DMS153 treated with DMSO at 0.1 percent for 48 hours (cell line): ENCODE data around the gene PSMD4.
"Not testable (repeated sequence)": the region's sequence is repeated elsewhere in the genome, so short reads cannot be mapped to it uniquely, and the experiment has no call there.

Source experiments
- DNase-seq: peaks from one replicate; lab custom pipeline; 2025; ENCODE audit not compliant: unreplicated experiment; lab: John Stamatoyannopoulos, UW

PSMD4 gene

GRCh38 chr1:151267760-151268159, 13.2 kb downstream of the PSMD4 start:
- no peak for DNase-seq

- DNase-seq = no peak
These were observed 19.5 kb downstream of the PSMD4 start for GRCh38 chr1:151273924-151274466.

GRCh38 chr1:151275341-151275740, 20.8 kb downstream of the PSMD4 start:
- not testable (repeated sequence) for DNase-seq

GRCh38 chr1:151277249-151277648, 22.7 kb downstream of the PSMD4 start:
- DNase-seq = no peak

GRCh38 chr1:151281225-151281968, 26.9 kb downstream of the PSMD4 start:
- peak; percentile 99 for DNase-seq

- peak; percentile 100 for DNase-seq
These were observed 27.7 kb downstream of the PSMD4 start, which contains the start of gene ZNF687 for GRCh38 chr1:151281969-151282882. Gene ZNF687, plus strand, starts transcription at chr1:151282299. Its CDS starts 3,993 bp downstream, at chr1:151286292.

GRCh38 chr1:151282883-151283725, 28.6 kb downstream of the PSMD4 start:
- DNase-seq = peak; percentile 17

GRCh38 chr1:151284013-151284577, 29.6 kb downstream of the PSMD4 start:
- no peak for DNase-seq

- DNase-seq = no peak
These were observed 32.2 kb downstream of the PSMD4 start for GRCh38 chr1:151286619-151287340.

- no peak for DNase-seq
These were observed 32.8 kb downstream of the PSMD4 start for GRCh38 chr1:151287341-151287699.

- no peak for DNase-seq
These were observed 33.4 kb downstream of the PSMD4 start for GRCh38 chr1:151287767-151288500.

GRCh38 chr1:151288502-151288901, 34.0 kb downstream of the PSMD4 start:
- no peak for DNase-seq

GRCh38 chr1:151289080-151289935, 34.8 kb downstream of the PSMD4 start:
- no peak for DNase-seq

GRCh38 chr1:151289991-151290708, 35.6 kb downstream of the PSMD4 start:
- no peak for DNase-seq

- no peak for DNase-seq
These were observed 36.3 kb downstream of the PSMD4 start for GRCh38 chr1:151290709-151291303.

- no peak for DNase-seq
These were observed 37.9 kb downstream of the PSMD4 start for GRCh38 chr1:151292207-151293030.
